ENCODE data around the gene CSF2RB.
A peak's percentile ranks its signal among the peaks of the same experiment; 100 is the strongest.

CSF2RB gene

DNA sequence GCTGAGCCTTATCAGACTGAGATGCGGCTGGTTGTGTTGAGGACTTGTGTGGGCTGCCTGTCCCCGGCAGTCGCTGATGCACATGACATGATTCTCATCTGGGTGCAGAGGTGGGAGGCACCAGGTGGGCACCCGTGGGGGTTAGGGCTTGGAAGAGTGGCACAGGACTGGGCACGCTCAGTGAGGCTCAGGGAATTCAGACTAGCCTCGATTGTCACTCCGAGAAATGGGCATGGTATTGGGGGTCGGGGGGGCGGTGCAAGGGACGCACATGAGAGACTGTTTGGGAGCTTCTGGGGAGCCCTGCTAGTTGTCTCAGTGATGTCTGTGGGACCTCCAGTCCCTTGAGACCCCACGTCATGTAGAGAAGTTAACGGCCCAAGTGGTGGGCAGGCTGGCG is 25.5 kb downstream of the CSF2RB start:
- Histone ChIP-seq H3K4me1 (ENCODE audit: control extremely low read depth in 1 of 4, control insufficient read depth in 4 of 4, insufficient read depth in 4 of 4, low read length in 3 of 4) (peaks cover 0 to 12% (median 0%) of the 10 kb centered on the region in 4 experiments), H3K4me3 (ENCODE audit: control insufficient read depth in 1 of 7, extremely low read depth in 1 of 7, insufficient read depth in 4 of 7, low read depth in 2 of 7, low read length in 6 of 7) (no peak overlapping the region), H3K27me3 (replicated peaks in 2 of 5; ENCODE audit: control insufficient read depth in 4 of 5, insufficient read depth in 5 of 5, low read length in 4 of 5) (no peaks in the 10 kb centered on the region), H3K9me3 (ENCODE audit: control extremely low read depth in 1 of 5, control insufficient read depth in 4 of 5, insufficient read depth in 2 of 5, low read depth in 1 of 5, low read length in 4 of 5) (no peaks in the 10 kb centered on the region), H3K27ac (ENCODE audit: insufficient read depth in 1 of 2, low read depth in 1 of 2, low read length in 2 of 2, poor library complexity in 1 of 2, severe bottlenecking in 2 of 2) (no peak overlapping the region), H3K36me3 (ENCODE audit: control insufficient read depth in 4 of 4, insufficient read depth in 4 of 4, low read length in 3 of 4) (peaks cover 0 to 34% (median 15%) of the 10 kb centered on the region in 4 experiments)
- CTCF ChIA-PET: interaction anchor here (1.3 kb wide), 1 partner anchor 39 kb away, joined by 3 read pairs; no protein-coding TSS in a partner anchor
- 96% methylated on average over 10 of the region's 13 CpGs for WGBS (ENCODE audit: insufficient coverage)
- DNase-seq: no peak
- POLR2A ChIA-PET: no interaction called here

DNA sequence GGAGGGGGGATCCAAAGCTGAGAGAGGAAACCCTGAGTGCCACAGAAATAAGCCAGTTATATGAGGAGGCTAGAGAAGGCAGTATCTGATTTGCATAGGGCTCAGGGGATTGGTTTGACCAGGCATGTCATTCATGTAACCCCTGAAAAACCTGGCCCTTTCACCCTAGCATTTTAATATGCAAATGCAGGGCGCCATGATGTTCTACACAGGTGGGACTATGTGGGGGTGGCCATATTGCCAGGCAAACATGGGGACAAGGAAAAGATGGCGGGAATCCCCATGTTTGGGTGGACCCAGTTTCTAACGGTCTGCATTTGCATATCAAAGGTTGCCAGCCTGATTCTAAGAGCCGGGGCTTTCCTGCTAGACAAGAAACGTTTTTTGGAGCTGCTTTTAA is 27.2 kb downstream of the CSF2RB start:
- no peak overlapping the region for H3K27ac ChIP-seq (ENCODE audit: insufficient read depth in 1 of 2, low read depth in 1 of 2, low read length in 2 of 2, poor library complexity in 1 of 2, severe bottlenecking in 2 of 2)

DNA sequence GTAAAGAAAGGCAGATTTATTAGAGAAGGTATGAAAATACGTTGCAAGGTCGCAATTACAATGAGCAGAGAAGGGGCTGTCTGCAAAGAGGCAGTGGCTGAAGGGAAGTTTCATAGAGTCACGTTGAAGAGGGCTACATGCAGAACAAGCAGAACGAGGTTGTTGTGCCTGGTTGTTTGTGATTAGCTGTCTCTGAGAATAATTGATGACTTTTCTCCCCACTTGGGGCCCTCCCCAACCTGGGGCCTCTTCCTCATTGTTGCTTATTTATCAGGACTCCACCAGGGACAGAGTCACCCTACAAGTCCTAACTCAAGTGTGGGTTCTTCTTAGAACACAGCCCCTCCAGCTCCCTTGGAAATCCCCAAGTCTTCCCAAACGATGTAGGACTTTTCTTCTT is 29.1 kb downstream of the CSF2RB start:
- CTCF ChIA-PET: interaction anchor here (0.8 kb wide), 1 partner anchor 35 kb away, joined by 3 read pairs; no protein-coding TSS in a partner anchor

More for the DNA sequence above, 27.2 kb downstream of the CSF2RB start:
- DNase-seq: peak; percentile 33 to 67 (median 58)
- peaks cover 0 to 18% (median 5%) of the 10 kb centered on the region in 4 experiments for H3K36me3 ChIP-seq (ENCODE audit: control insufficient read depth in 4 of 4, insufficient read depth in 4 of 4, low read length in 3 of 4)
- H3K4me1 ChIP-seq (ENCODE audit: control extremely low read depth in 1 of 4, control insufficient read depth in 4 of 4, insufficient read depth in 4 of 4, low read length in 3 of 4): peaks cover 0 to 12% (median 0%) of the 10 kb centered on the region in 4 experiments
- no peaks in the 10 kb centered on the region for H3K27me3 ChIP-seq (replicated peaks in 2 of 5; ENCODE audit: control insufficient read depth in 4 of 5, insufficient read depth in 5 of 5, low read length in 4 of 5)
- CTCF ChIA-PET: interaction anchor here (1.1 kb wide), 1 partner anchor 30 kb away, joined by 4 read pairs; no protein-coding TSS in a partner anchor
- POLR2A ChIA-PET: no interaction called here
- no peak overlapping the region for H3K4me3 ChIP-seq (ENCODE audit: control insufficient read depth in 1 of 7, extremely low read depth in 1 of 7, insufficient read depth in 4 of 7, low read depth in 2 of 7, low read length in 6 of 7)
- 92% methylated on average over 5 of the region's 5 CpGs for WGBS (ENCODE audit: insufficient coverage)
- H3K9me3 ChIP-seq (ENCODE audit: control extremely low read depth in 1 of 5, control insufficient read depth in 4 of 5, insufficient read depth in 2 of 5, low read depth in 1 of 5, low read length in 4 of 5): no peaks in the 10 kb centered on the region

DNA sequence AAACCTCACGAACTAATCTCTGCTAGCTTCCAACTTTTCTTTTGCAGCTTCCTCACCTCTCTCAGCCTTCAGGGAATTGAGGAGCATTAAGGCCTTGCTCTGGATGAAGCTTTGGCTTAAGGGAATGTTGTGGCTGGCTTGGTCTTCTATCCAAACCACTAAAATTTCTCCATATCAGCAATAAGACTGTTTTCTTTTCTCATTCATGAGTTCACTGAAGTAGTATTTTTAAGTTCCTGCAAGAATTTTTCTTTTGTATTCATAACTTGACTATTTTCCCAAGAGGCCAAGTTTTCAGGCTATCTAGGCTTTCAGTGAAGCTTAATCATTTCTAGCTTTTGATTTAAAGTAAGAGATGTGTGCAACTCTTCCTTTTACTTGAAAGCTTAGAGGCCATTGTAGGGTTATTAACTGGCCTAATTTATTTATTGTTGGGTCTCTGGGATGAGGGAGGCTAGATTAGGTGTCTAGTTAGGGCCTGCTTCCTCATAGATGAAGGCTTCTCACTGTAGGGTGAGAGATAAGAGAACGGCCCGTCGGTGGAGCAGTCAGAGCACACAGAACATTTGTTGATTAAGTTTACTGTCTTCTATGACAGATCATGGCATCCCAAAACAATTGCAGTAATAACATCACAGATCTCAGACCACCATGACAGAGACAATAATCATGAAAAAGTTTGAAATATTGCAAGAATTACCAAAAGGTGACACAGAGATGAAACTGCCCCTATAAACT is 33.2 kb downstream of the CSF2RB start:
- no peaks in the 10 kb centered on the region for H3K36me3 ChIP-seq (ENCODE audit: control insufficient read depth in 4 of 4, insufficient read depth in 4 of 4, low read length in 3 of 4)
- POLR2A ChIA-PET: no interaction called here
- WGBS (ENCODE audit: insufficient coverage): 86% methylated on average over 1 of the region's 4 CpGs
- H3K27ac ChIP-seq (ENCODE audit: insufficient read depth in 1 of 2, low read depth in 1 of 2, low read length in 2 of 2, poor library complexity in 1 of 2, severe bottlenecking in 2 of 2): no peak overlapping the region
- H3K9me3 ChIP-seq (ENCODE audit: control extremely low read depth in 1 of 5, control insufficient read depth in 4 of 5, insufficient read depth in 2 of 5, low read depth in 1 of 5, low read length in 4 of 5): peaks cover 0 to 5% (median 0%) of the 10 kb centered on the region in 5 experiments
- H3K27me3 ChIP-seq (replicated peaks in 2 of 5; ENCODE audit: control insufficient read depth in 4 of 5, insufficient read depth in 5 of 5, low read length in 4 of 5): no peaks in the 10 kb centered on the region
- H3K4me1 ChIP-seq (ENCODE audit: control extremely low read depth in 1 of 4, control insufficient read depth in 4 of 4, insufficient read depth in 4 of 4, low read length in 3 of 4): no peaks in the 10 kb centered on the region
- peak in 2 of 3 donors; percentile 31 for DNase-seq
- CTCF ChIA-PET: interaction anchor here (0.6 to 1.6 kb wide), 8 partner anchors 12 to 111 kb away, joined by 3 to 7 read pairs (median 3); no protein-coding TSS in a partner anchor
- H3K4me3 ChIP-seq (ENCODE audit: control insufficient read depth in 1 of 7, extremely low read depth in 1 of 7, insufficient read depth in 4 of 7, low read depth in 2 of 7, low read length in 6 of 7): no peak overlapping the region

More for the DNA sequence above, 29.1 kb downstream of the CSF2RB start:
- WGBS (ENCODE audit: insufficient coverage): 57% methylated on average over 4 of the region's 5 CpGs
- H3K27ac ChIP-seq (ENCODE audit: insufficient read depth in 1 of 2, low read depth in 1 of 2, low read length in 2 of 2, poor library complexity in 1 of 2, severe bottlenecking in 2 of 2): no peak overlapping the region
- POLR2A ChIA-PET: no interaction called here
- peaks cover 0 to 9% (median 2%) of the 10 kb centered on the region in 4 experiments for H3K36me3 ChIP-seq (ENCODE audit: control insufficient read depth in 4 of 4, insufficient read depth in 4 of 4, low read length in 3 of 4)
- no peaks in the 10 kb centered on the region for H3K27me3 ChIP-seq (replicated peaks in 2 of 5; ENCODE audit: control insufficient read depth in 4 of 5, insufficient read depth in 5 of 5, low read length in 4 of 5)
- peak in 2 of 3 donors; percentile 34 to 58 for DNase-seq
- H3K9me3 ChIP-seq (ENCODE audit: control extremely low read depth in 1 of 5, control insufficient read depth in 4 of 5, insufficient read depth in 2 of 5, low read depth in 1 of 5, low read length in 4 of 5): peaks cover 0 to 2% (median 0%) of the 10 kb centered on the region in 5 experiments
- H3K4me3 ChIP-seq (ENCODE audit: control insufficient read depth in 1 of 7, extremely low read depth in 1 of 7, insufficient read depth in 4 of 7, low read depth in 2 of 7, low read length in 6 of 7): no peak overlapping the region
- no peaks in the 10 kb centered on the region for H3K4me1 ChIP-seq (ENCODE audit: control extremely low read depth in 1 of 4, control insufficient read depth in 4 of 4, insufficient read depth in 4 of 4, low read length in 3 of 4)

DNA sequence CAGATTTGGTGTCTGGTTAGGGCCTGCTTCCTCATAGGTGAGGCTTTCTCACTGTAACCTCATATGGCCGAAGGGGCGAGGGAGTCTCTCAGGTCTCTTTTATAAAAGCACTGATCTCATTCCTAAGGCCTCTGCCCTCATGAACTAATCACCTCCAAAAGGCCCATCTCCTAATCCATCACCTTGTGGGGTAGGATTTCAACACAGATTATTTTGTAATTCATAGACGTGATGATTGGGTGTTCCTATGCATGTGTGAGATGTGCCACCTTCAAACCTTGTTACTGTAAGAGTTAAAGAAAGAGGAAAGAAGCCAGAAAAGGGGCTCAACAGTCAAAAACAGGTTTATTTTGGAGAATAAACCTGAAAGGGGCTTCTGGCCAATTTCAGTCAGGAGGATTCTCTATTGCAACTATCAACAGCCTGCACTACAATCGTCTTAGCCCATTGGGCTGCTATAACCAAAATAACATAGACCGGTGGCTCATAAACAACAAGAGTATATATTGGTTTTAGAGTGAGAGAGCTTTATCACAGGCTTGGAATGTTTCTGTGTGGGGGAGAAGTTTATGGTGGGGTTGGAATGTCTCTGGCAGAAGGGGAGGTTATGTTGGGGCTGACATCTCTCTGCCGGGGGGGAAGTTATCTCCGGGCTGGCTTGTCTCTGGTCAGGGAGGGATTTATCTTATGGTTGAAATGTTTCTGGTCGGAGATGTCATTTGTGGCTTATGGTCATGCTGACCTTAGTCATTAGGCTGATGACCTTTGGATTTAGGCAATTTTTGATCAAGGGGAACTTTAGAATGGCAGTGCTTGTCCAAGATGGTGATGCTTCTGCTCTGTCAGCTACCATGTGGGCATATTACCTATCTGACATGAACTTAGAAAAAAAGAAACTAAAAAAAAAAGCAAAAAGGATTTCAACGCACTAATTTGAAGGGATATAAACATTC is 35.1 kb downstream of the CSF2RB start:
- Histone ChIP-seq H3K9me3 (ENCODE audit: control extremely low read depth in 1 of 5, control insufficient read depth in 4 of 5, insufficient read depth in 2 of 5, low read depth in 1 of 5, low read length in 4 of 5) (peaks cover 0 to 5% (median 0%) of the 10 kb centered on the region in 5 experiments), H3K4me3 (ENCODE audit: control insufficient read depth in 1 of 7, extremely low read depth in 1 of 7, insufficient read depth in 4 of 7, low read depth in 2 of 7, low read length in 6 of 7) (no peak overlapping the region), H3K27ac (ENCODE audit: insufficient read depth in 1 of 2, low read depth in 1 of 2, low read length in 2 of 2, poor library complexity in 1 of 2, severe bottlenecking in 2 of 2) (no peak overlapping the region), H3K36me3 (ENCODE audit: control insufficient read depth in 4 of 4, insufficient read depth in 4 of 4, low read length in 3 of 4) (no peaks in the 10 kb centered on the region), H3K4me1 (ENCODE audit: control extremely low read depth in 1 of 4, control insufficient read depth in 4 of 4, insufficient read depth in 4 of 4, low read length in 3 of 4) (peaks cover 0 to 2% (median under 1%) of the 10 kb centered on the region in 4 experiments), H3K27me3 (replicated peaks in 2 of 5; ENCODE audit: control insufficient read depth in 4 of 5, insufficient read depth in 5 of 5, low read length in 4 of 5) (no peaks in the 10 kb centered on the region)
- WGBS (ENCODE audit: insufficient coverage): 91% methylated on average over 3 of the region's 9 CpGs
- CTCF ChIA-PET: no interaction called here
- POLR2A ChIA-PET: no interaction called here
- no peak for DNase-seq

DNA sequence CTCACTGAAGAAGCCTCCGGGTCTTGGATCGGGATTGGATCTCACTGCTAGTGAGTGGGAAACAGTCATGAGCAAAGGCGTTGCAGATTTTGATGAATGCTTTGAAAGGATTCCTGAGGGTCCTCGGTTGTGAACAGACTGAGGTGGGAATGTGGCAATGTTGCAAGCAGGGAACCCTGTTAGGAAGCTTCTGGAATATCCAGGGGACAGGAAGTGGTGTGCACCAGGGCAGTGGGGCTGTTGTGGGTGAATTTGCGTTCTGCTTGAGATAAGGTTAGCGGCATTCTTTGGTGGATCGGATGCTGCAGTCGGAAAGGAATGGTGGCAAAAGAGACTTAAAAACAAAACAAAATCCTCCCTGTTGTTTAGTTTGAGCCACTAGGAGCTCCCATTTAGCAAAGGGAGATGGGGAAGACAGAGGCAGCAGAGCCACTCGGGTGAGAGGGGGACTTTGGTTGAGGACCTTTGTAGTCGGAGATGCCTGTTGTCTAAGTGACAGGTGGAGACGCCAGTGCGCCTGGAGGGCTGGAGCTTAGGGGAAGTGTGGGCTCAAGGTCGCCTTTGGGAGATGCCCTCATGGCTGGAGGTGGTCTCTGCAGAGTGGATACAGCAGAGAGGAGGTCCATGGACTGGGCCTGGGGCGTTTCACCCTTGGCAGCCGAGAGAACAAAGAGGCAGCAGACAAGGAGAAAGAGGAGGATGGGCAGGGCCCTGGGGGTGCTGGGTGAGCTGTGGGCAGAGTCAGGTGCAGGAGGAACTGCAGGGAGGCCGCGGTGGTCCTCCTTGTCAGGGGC is 37.6 kb downstream of the CSF2RB start:
- POLR2A ChIA-PET: no interaction called here
- Histone ChIP-seq H3K9me3 (ENCODE audit: control extremely low read depth in 1 of 5, control insufficient read depth in 4 of 5, insufficient read depth in 2 of 5, low read depth in 1 of 5, low read length in 4 of 5) (peaks cover 0 to 5% (median 0%) of the 10 kb centered on the region in 5 experiments), H3K27ac (ENCODE audit: insufficient read depth in 1 of 2, low read depth in 1 of 2, low read length in 2 of 2, poor library complexity in 1 of 2, severe bottlenecking in 2 of 2) (no peak overlapping the region), H3K36me3 (ENCODE audit: control insufficient read depth in 4 of 4, insufficient read depth in 4 of 4, low read length in 3 of 4) (no peaks in the 10 kb centered on the region), H3K27me3 (replicated peaks in 2 of 5; ENCODE audit: control insufficient read depth in 4 of 5, insufficient read depth in 5 of 5, low read length in 4 of 5) (no peaks in the 10 kb centered on the region), H3K4me1 (ENCODE audit: control extremely low read depth in 1 of 4, control insufficient read depth in 4 of 4, insufficient read depth in 4 of 4, low read length in 3 of 4) (peaks cover 0 to 2% (median under 1%) of the 10 kb centered on the region in 4 experiments), H3K4me3 (ENCODE audit: control insufficient read depth in 1 of 7, extremely low read depth in 1 of 7, insufficient read depth in 4 of 7, low read depth in 2 of 7, low read length in 6 of 7) (no peak overlapping the region)
- DNase-seq: no peak
- CTCF ChIA-PET: no interaction called here
- WGBS (ENCODE audit: insufficient coverage): 97% methylated on average over 12 of the region's 17 CpGs

All from common myeloid progenitor, CD34-positive (primary cell).